Stimulated activated CD4-positive, alpha-beta T cell treated with anti-CD3 and anti-CD28 coated beads, Interleukin-1b, Interleukin-23, amount 100 ng/mL, for 24 hours (primary cell): ENCODE results near the gene RNF186.
"Not testable (repeated sequence)": the region's sequence is repeated elsewhere in the genome, so short reads cannot be mapped to it uniquely, and the experiment has no call there.

ENCODE experiments used
- DNase-seq, 4 experiments: peaks; one replicate each; pipeline ENCODE4 v3.0.0-alpha.2; 2020; ENCODE audit warnings: low read depth in 4 of 4, low spot score in 1 of 4

The RNF186 gene

DNA sequence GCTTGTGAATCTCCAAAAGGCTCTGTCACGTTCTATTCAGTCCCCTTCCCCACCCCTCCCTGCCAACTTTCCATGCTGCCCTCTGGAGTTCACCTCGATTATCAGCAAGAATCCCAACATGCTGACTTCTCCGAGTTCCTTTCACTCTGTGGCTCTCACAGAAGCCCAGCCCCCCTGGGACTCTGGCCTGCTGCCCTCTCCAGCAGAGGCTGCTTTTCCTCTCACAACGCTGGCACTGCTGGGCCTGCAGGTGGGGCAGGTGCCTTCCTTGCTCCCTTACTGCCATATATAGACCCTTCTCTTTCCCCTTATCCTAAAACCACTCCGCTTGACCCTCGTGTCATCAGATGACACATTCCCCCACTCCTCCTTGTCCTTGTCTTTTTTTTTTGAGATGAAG, 10.2 kb upstream of the RNF186 start:
- DNase-seq: no peak

DNA sequence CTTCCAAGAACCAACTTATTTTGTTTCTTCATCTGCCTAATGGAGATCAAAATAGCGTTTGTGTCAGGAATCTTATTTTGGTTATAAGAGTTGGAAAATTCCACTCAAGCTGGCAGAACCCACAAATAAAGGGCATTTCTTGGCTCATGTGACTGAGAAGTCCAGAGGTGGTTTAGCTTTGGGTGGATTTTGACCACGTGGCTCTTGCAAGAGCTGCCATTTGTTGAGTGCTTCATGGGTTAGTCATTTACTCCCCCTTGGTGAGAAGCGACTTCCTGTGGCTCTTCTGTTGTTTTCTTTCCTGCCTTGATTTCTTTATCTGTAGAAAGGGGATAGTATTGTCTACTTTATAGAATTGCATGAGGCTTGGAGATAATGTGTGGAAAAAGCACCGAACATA, 9.5 kb upstream of the RNF186 start:
- no peak for DNase-seq

DNA sequence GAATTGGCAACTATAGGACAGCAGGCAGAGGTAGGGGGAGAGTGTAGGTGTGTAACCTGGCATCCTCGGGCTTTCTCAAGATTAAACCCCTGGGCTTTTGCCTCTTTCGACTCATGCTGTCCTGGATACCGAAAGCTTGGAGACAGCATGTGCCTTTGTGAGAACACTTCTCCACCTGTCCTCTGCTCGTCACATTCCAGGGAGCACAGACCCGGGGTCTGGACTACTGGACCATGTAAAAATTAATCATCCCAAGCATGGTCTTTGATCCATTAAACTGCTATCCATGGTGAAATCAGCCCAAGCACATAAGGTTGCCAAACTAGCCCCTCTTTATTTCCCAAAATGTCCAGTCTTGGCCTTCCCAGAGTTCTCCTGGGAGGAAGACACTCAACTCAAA, 9.0 kb upstream of the RNF186 start:
- DNase-seq: no peak

DNA sequence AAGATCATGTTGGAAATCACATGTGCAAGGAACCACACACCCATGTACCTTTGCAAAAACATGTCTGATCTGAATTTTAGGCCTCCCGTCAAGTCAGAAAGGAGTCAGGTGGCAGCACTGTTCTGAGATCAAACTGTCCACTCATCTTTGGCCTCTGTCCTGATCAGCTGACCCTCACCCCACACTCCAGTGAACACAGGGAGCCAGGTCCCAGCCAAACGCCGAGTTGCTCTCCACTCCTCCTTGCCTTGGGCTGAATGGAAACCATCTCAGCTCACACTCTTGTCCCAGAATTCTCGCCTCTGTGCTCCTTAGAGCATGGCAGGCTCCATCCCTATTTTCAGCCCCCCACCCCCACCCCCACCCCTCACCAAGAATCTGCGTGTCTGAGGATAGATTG, 4.6 kb upstream of the RNF186 start:
- DNase-seq: no peak

DNA sequence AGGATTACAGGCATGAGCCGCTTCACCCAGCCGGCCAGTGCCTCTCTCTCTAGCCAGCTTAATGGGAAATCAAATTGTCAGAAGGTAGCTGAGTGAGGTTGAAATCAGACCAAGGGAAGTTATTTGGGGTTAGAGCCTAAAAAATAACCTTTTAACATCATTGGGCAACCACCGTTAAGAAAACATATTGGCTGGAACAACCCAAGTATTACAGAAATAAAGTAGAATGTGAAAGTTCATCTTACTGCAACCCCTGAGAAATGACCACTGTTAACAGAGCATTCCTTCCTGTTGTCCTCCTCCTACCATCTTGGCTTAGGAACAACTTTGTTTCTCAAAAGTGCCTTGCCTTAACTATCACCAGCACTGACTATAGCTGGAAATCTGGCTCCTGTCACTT, 3.2 kb upstream of the RNF186 start:
- DNase-seq: no peak

DNA sequence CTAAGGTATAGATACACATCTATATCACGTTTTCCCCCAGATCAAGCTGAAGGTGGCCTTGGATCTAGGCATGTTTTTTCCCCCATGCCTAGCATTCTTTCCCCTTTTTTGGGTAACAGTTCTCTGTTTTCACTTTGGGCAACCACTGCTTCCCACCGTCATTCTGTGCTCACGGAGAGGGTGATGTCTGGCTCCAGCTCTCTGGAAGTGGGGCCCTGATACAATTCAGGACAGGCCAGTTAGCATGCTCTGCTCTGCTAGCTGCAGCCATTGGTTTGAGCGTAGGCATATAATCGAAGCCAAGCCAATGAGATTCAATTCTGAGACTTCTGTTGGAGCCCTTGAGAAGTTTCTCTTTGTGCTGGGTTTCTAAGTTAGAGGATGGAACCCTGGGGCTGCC, 2.1 kb upstream of the RNF186 start:
- DNase-seq: no peak

DNA sequence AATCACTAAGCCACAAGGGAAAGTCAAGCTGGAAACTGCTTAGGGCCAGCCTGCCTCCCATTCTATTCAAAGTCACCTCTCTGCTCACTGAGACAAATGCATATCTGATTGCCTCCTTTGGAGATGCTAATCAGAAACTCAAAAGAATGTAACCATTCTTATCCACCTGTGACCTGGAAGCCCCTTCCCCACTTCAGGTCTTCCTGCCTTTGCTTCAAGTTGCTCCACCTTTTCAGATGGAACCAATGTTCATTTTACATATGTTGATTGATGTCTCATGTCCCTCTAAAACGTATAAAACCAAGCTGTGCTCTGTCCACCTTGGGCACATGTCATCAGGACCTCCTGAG, 1.6 kb upstream of the RNF186 start:
- not testable (repeated sequence) for DNase-seq

DNA sequence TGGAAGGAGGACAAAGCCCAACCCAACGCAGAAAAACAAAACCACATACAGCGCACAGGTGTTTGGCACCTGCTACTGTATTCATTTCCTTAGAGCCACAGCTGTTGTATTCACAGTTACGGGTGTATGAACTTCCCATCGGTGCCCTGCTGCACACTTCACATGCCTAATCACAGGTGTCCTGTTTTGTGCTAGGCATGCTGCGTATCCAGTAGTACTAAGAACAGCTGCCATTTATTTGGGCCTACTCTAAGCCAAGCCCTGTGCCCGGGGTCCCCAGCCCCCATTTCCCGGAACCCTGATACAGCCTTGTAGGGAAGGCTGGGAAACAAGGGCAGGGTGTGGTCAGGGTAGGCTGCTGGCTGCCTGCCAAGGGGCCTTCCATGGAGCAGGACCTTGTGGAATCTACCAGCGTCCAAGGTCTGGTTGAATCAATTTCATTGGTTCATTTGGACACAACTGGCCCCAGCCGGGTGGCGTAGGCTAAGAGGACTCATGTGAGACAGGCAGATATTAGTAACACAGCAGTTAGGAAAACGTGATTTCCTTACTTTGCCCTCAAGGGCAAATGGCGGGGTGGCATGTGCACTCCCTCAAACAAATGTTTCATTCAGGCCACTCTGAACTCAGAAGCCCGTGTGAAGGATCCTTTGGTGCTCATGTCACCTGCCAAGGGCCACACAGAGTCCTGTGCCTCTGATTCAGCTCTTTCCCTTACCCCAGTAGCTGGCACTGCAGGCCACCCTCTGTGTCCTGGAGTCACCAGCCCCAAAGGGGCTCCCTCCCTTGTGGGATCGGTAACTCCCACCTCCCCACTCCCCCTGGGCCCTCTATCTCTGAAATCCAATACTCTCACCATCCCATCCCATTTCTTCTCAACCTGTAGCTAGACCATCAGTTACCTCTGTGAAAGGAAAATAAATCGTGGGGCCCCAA, 986 bp upstream of the RNF186 start:
- no peak for DNase-seq

DNA sequence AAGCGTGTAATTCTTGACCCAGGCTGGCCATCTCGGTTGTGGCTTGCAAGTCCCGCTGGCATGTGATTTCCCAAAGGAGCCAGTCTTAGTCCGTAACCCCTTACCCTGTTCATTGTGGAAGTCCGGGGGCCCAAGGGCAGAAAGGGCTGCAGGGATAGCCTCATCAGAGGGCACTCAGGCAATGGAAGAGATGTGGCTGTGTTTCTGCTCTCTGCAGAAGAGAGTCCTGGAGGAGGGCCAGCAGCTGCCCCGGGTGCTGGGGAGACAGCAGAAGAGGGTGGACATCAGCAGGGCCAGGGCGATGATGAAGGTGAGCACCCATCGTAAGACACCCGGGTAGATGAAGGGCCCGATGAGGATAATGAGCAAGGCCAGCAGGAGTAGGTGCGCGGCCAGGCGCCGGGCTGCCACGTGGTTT, 830 bp downstream of the RNF186 start:
- no peak for DNase-seq

DNA sequence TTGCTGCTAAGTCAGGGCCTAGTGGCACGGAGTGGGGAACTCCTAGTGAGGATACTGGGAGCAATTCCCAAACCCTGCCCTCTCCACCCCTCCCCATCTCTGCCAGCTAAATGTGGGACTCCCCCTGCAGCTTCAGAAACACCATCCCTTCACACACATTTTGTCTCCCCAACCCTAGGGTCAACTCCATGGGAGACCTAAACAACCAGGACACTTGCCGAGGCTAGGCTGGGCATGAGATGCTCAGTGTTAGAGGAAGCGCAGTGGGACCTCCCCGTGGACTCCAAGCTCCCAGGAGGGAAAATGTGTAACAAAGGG, 1.5 kb downstream of the RNF186 start:
- DNase-seq: no peak

DNA sequence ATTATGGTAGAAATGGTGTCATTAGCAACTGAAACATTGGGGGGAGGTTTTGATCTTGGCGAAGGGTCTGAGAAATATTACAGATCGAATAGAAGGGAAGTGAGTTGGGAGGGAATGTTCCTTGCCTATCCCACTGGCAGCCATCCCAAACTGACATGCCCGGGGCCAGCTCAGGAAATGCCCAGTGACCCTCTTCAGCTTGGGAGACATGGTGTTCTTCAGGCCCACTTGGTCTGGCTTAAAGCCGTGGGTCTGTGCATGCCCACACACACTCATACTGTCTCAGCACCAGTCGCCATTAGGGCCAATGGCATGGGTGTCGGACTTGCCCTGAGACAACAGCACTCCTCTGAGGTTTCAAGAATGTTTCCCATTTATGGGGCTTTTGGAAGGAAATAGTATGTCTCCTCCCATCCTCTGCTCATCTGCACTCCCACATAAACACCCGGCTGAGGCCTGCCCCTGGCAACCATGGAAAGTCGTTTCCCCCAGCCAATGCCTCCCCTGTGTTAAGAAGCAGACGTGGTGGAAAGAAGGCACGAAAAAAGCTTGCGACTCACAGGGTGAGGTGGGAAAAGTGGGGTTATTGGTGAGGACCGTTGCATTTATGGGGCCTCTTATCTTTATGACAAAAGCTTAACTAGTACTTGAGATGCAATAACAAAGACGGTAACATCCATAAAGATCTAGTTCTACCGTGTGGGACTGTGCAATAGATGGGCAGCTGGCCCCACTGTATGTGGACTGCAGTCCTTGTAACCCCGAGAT, 2.0 kb downstream of the RNF186 start:
- DNase-seq: no peak

DNA sequence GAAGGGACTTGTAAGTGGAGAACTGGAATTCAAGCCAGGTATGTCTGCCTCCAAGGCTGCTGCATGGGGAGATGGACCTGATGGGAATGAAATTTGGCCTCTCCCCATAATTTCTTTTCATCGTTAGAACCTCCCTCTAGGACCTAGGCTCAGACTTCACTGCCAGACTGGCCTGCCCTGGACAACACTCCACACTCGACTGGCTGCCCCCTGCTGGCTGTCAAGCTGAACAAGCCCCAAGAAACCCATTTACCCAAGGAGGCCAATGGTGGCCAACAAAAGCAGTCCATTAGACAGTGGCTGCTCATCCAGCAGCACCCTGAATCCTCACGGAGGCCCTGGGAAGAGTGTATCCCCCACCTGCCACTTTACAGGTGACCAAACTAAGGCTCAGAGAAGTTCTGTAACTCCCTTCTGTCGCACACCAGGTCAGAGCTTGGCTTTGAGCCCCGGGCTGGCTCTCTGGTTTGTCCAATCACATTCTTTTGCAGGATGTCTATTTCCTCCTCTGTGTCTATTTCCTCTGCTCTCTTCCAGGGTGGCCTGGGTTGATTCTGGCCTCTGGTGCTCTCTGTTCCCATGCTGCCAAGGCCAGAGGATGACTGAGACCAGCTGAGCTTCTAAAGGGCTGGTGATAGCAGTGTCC, 3.8 kb downstream of the RNF186 start:
- peak in 3 of 4 experiments; percentile 22 to 42 (median 26) for DNase-seq

DNA sequence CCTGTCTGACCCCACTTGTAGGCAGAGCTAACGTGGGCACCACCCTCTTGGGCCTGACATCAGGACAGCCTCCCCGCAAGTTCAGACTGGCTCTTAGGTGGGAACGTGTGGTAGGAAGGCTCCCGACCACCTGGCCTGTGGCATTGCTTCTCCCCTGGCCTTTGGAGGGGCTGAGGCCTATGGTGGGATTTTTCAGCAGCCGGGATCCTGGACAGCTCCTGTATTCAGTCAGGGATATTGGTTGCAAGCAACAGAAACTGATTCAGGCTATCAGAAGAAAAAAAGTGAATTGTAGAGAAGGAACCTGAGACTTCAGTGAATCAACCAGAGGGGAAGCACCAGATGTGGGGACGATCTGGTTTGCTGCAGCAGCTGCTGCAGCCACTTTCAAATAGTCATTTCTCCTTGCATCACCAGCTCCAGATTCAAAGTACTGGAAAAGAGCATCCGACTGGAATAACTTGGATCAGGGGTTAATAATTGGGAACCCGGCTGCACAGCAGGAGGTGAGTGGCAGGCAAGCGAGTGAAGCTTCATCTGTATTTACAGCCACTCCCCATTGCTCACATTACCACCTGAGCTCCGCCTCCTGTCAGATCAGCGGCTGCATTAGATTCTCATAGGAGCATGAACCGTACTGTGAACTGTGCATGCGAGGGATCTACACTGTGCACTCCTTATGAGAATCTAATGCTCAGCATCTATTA, 5.9 kb downstream of the RNF186 start:
- no peak for DNase-seq

DNA sequence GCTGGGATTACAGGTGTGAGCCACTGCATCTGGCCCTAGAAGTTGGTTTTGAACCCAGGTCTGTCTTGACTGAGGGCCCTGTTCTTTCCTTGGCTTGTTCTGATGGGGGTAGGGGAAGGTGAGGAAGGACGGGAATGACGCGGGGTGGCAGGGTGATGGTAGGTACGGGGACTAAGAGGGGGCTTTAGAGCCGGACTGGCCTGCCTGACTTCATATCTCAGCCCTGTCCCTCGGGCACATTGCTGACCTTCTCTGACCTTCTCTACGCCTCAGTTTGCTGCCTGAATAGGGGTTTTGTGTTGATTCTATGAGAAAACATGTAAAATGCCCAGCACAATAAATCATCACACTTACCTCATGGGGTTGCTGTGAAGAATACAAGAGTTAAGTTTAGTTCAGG, 6.7 kb downstream of the RNF186 start:
- DNase-seq: no peak

DNA sequence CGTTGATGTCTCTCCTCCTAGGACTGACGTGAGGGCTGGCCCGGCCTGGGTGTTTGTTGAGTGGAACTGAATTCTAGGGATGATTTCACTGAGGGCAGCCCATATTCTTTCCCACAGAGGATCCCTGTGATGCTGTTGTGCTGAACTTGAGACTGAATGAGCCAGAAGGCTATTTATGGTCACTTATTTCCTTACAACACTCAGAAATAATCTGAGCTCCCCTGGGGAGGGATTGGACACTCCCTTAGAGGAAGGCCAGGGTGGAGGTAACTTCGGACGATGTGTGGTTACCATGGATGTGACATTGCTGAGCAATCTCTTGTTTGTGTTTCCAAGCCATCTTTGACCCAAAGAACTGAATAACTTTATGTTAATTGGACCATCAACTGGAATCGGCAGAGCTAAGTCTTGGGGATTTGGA, 10.2 kb downstream of the RNF186 start:
- no peak for DNase-seq

DNA sequence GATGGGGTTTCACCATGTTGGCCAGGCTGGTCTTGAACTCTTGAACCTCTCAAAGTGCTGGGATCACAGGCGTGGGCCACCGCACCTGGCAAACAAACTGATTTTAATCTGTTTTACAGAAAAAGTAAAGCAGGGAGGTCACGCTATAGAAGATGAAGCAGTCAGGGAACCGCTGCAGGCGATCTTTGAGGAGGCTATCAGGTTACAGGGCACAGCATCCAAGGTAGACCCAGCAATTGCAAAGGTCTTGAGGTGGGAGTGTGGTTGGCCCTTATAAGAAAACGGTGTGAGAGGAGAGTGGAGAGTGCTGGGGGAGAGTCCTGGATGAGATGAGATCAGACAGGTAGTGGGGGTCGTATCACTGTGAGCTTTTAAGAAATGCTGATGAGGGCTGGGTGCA, 12.8 kb downstream of the RNF186 start:
- DNase-seq: no peak

DNA sequence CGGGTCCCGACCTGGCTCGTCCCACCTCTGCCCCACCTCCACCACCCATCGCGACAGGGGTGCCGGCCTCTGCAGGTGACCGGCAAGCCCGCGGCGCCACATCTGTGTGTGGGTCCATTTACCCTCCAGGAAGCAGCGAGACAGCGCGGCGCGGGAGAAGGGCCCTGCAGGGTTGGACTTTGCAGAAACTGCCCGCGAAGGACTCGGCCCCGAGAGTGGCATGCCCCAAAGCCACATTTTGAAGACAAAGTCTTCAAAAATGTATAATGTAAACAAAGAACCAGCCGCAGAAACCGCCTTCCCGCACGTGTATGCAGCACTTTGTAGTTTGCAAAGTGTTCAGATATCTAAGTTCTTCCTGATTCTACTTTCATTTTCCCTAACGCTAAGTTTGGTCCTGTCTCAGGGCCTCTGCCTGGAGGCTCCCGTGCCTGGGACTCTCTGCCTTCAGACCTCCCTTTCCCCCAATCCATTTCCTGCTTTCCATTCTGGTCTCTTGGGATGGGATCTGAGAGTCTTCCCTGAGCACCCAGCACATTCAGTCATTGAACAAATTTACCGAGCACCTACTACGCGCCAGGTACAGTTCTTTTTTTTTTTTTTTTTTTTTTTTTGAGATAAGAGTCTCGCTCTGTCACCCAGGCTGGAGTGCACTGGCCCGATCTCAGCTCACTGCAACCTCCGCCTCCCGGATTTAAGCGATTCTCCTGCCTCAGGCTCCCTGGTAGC, 14.8 kb downstream of the RNF186 start:
- DNase-seq: peak in 3 of 4 experiments; percentile 9 to 17 (median 12)

DNA sequence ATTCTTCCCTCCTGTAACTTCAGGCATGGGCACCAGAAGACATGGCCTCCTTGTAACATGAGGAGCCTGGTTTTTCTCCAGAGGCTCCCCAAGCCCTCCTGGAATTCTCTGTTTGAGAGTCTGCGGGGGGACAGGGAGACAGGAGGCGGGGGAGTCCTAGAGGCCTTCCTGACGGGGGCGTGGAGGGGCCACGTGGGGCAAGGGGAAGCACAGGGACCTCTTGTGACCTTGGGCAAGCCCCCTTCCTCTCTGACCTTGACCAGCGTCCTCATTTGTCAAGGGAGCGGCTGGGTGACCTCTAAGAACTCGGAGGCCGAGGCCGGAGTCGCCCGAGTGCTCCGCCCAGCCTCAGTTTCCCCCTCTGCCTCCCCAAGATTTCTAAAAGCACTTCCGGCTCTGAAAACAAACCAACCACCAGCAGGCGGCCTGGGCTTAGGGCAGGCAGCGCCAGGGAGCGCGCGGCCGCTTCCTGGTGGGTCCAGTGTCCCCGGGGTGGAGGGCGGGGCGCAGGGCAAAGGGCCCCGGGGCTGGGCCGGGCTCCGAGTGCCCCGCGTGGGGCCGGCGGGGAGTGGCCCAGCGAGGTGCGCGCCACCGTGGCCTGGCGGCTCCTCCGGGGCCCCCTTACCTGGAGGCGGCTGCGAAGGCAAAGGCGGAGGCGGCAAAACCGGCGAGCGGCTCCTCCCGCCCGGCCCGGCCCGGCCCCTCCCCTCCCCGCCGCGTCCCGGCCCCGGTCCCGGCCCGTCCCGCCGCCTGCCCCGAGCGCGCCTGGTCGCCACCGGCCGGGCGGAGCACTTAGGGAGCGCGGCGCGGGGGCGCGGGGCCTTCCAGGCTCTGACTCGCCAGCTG, 15.6 kb downstream of the RNF186 start, which contains the start of gene TMCO4:
TSS of gene TMCO4 (minus strand) at position 687 of the 846 bp plus-strand sequence. CDS start 19,158 bp downstream, outside the sequence.
- peak in 3 of 4 experiments; percentile 20 to 53 (median 34) for DNase-seq

DNA sequence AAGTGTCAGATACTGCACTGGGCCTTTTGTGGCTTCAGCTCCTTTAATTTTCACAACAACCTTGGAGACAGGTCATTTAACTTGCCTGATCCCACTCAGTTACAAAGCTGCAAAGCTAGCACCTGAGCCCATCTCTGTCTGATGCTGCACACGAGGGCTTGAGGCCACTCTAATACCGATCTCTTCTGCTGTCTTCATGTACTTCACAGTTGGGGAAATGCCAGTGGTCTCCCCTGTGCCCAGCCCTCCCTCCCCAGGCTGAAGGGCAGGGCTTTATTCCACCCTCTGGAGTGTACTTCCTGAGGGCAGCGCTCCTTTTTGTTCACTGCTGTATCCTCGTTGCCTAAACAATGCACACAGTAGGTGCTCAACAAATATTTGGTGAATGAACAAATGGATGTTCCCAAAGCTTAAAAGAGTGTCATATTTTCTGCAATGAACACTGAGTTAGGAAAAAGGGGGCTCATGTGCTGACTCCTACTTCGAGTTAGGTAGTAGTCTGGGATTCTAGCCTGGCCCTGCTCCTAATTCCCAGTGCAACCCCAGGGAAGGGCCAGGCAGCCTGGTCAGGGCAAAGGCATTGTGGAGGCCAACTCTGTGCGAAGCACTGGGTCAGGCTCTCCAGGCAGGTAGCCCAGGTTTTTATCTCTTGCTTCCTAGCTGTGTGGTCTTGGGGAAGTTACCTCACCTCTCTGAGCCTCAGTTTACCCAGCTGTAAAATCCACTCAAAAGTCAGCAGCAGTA, 16.4 kb downstream of the RNF186 start:
- no peak for DNase-seq
